SK-MEL-5 (cell line): ENCODE results near the gene USP14. TPM values are rescaled to one million over a fixed set of nuclear protein-coding genes. Genes with fewer than 3 reads are reported as not detected.
"Not testable (repeated sequence)": the region's sequence is repeated elsewhere in the genome, so short reads cannot be mapped to it uniquely, and the experiment has no call there.

Source experiments
- DNase-seq: peaks from one replicate; pipeline ENCODE4 v3.0.0-alpha.2; 2016; ENCODE audit warnings: low read depth, low spot score
- in situ Hi-C: cut with HindIII; loops from 2 replicates; pipeline ENCODE4 v1.10.0; 2016; ENCODE audit warnings: low sequenced_read_pairs, high pct_unique_total_duplicates, low pct_unique_long_range_greater_than_20kb
- polyA plus RNA-seq, 2 experiments: library from polyadenylated mRNA; depleted of rRNA; stranded (reverse); fragments of >200 nt; gene quantifications; 2 replicates each; pipeline ENCODE4 v1.2.3, GENCODE V29; 2015
- total RNA-seq: library from RNA; depleted of rRNA; stranded (reverse); fragments of >200 nt; shearing (Covaris generic); gene quantifications from 2 replicates; pipeline ENCODE4 v1.2.3, GENCODE V29; 2014; rRNA removed

USP14 gene
- 16.8 and 18.4 TPM in 2 replicates for total RNA-seq
- 43.3 and 63.7 TPM in 2 replicates for polyA plus RNA-seq (2015; cell fraction: cytosol; rRNA removed)
- 47.1 and 50.2 TPM in 2 replicates for polyA plus RNA-seq (2015; cell fraction: nucleus; rRNA removed)

GRCh38 chr18:158128-159036, at the start of gene USP14:
Gene USP14 (plus strand): TSS chr18:158557. CDS start chr18:158699, 142 bp downstream.
- in situ Hi-C loops, result no loop called here
- peak; percentile 96 for DNase-seq

- in situ Hi-C loops, DNase-seq: not testable (repeated sequence)
Observed at GRCh38 chr18:108665-109063, 49.7 kb upstream of the USP14 start.

GRCh38 chr18:109130-109921, 49.0 kb upstream of the USP14 start:
- DNase-seq, result peak; percentile 26
- in situ Hi-C loops, result not testable (repeated sequence)

- DNase-seq, result not testable (repeated sequence)
Observed at GRCh38 chr18:109922-110261, 48.5 kb upstream of the USP14 start.

GRCh38 chr18:110351-111201, 47.8 kb upstream of the USP14 start:
- in situ Hi-C loops, DNase-seq: not testable (repeated sequence)

More at GRCh38 chr18:109922-110261, 48.5 kb upstream of the USP14 start:
- in situ Hi-C loops, result not testable (repeated sequence)

- DNase-seq, result peak; percentile 57
- in situ Hi-C loops, result no loop called here
Observed at GRCh38 chr18:111306-112014, 46.9 kb upstream of the USP14 start.

GRCh38 chr18:112015-112733, 46.2 kb upstream of the USP14 start:
- in situ Hi-C loops, DNase-seq: not testable (repeated sequence)

GRCh38 chr18:120539-121260, 37.7 kb upstream of the USP14 start:
- DNase-seq, in situ Hi-C loops: not testable (repeated sequence)

- in situ Hi-C loops, result no loop called here
Observed at GRCh38 chr18:135045-135444, 23.3 kb upstream of the USP14 start.

GRCh38 chr18:136433-136832, 21.9 kb upstream of the USP14 start:
- in situ Hi-C loops, result no loop called here
- peak; percentile 20 for DNase-seq

More at GRCh38 chr18:135045-135444, 23.3 kb upstream of the USP14 start:
- DNase-seq, result no peak

GRCh38 chr18:137327-137726, 21.0 kb upstream of the USP14 start:
- in situ Hi-C loops, result no loop called here
- DNase-seq, result no peak

GRCh38 chr18:140670-141266, 17.6 kb upstream of the USP14 start:
- no peak for DNase-seq
- in situ Hi-C loops, result no loop called here

GRCh38 chr18:142624-143296, 15.6 kb upstream of the USP14 start:
- in situ Hi-C loops, DNase-seq: not testable (repeated sequence)

GRCh38 chr18:148841-149240, 9.5 kb upstream of the USP14 start:
- no peak for DNase-seq

GRCh38 chr18:154151-154550, 4.2 kb upstream of the USP14 start:
- in situ Hi-C loops, result no loop called here
- no peak for DNase-seq

More at GRCh38 chr18:148841-149240, 9.5 kb upstream of the USP14 start:
- in situ Hi-C loops, result no loop called here
